IMR-90 (cell line): ENCODE measurements around the gene ACOX3. TPM values are rescaled to one million over a fixed set of nuclear protein-coding genes. Genes with fewer than 3 reads are reported as not detected.

Experiments used
- ATAC-seq: fragments of 200-7000 bp; cut with Tn5 transposase; 2 replicates; pipeline ENCODE4 v1.9.1; 2020; ENCODE audit warnings: low read depth, mild to moderate bottlenecking, moderate library complexity
- BruUV-seq: library from RNA; stranded (reverse); fragments of 400-500 nt; replicated peaks from 2 replicates; lab custom pipeline; 2021; lab: Mats Ljungman, UMichigan
- CTCF ChIA-PET: fragments of 300-600 bp; formaldehyde crosslinking; extraction: SDS; loops from one replicate; lab custom pipeline; 2021; ENCODE audit warnings: antibody characterized with exemption; lab: Yijun Ruan, JAX
- POLR2A ChIA-PET: fragments of 300-600 bp; sonication (Branson Sonifier 250); formaldehyde crosslinking; loops from one replicate; lab custom pipeline; 2022; ENCODE audit warnings: antibody characterized with exemption; ENCODE audit not compliant: unreplicated experiment; lab: Charles Lee
- DNase-seq: peaks from one replicate; pipeline ENCODE4 v3.0.0; 2013
- H2AFZ ChIP-seq: replicated peaks from 2 replicates; pipeline ENCODE3; 2013; ENCODE audit warnings: low read length, mild to moderate bottlenecking; ENCODE audit not compliant: poor library complexity
- H2AK5ac ChIP-seq: 2 replicates; pipeline ENCODE4 v1.6.1; 2013; ENCODE audit warnings: low read depth, low read length, inconsistent platforms
- H2AK9ac ChIP-seq: replicated peaks from 2 replicates; pipeline ENCODE3; 2013; ENCODE audit warnings: mild to moderate bottlenecking, low read depth, low read length, moderate library complexity; ENCODE audit not compliant: poor library complexity
- H2BK120ac ChIP-seq: 2 replicates; pipeline ENCODE4 v1.6.1; 2013; ENCODE audit warnings: low read depth, low read length, inconsistent platforms
- H2BK15ac ChIP-seq: 3 replicates; pipeline ENCODE4 v1.6.1; 2013; ENCODE audit warnings: low read depth, low read length, inconsistent platforms
- H2BK20ac ChIP-seq: 2 replicates; pipeline ENCODE4 v1.6.1; 2013; ENCODE audit warnings: low read depth, mild to moderate bottlenecking, inconsistent platforms, low read length, moderate library complexity
- H2BK5ac ChIP-seq: 2 replicates; pipeline ENCODE4 v1.6.1; 2013; ENCODE audit warnings: mild to moderate bottlenecking, low read depth, low read length, inconsistent platforms; ENCODE audit not compliant: poor library complexity, severe bottlenecking
- H3K14ac ChIP-seq: replicated peaks from 2 replicates; pipeline ENCODE4 v1.6.1; 2013; ENCODE audit warnings: low read depth, low read length, inconsistent platforms
- H3K18ac ChIP-seq: 2 replicates; pipeline ENCODE4 v1.6.1; 2013; ENCODE audit warnings: low read depth, low read length, control low read depth
- H3K23ac ChIP-seq: 2 replicates; pipeline ENCODE4 v1.6.1; 2013; ENCODE audit warnings: low read depth, low read length, inconsistent platforms
- H3K27ac ChIP-seq: 2 replicates; pipeline ENCODE4 v1.5.1; 2013; ENCODE audit warnings: mild to moderate bottlenecking, control low read depth, low read length; ENCODE audit not compliant: insufficient read depth
- H3K27me3 ChIP-seq: 2 replicates; pipeline ENCODE4 v1.6.1; 2013; ENCODE audit warnings: low read length; ENCODE audit not compliant: control insufficient read depth, insufficient read depth
- H3K36me3 ChIP-seq: 2 replicates; pipeline ENCODE4 v1.6.1; 2013; ENCODE audit warnings: low read length, mixed read lengths; ENCODE audit not compliant: control insufficient read depth, insufficient read depth
- H3K4ac ChIP-seq: 2 replicates; pipeline ENCODE4 v1.6.1; 2013; ENCODE audit warnings: low read depth, low read length, inconsistent platforms
- H3K4me1 ChIP-seq: 2 replicates; pipeline ENCODE4 v1.6.1; 2013; ENCODE audit warnings: low read length, mixed read lengths; ENCODE audit not compliant: control insufficient read depth, insufficient read depth
- H3K4me2 ChIP-seq: 2 replicates; pipeline ENCODE4 v1.6.1; 2013; ENCODE audit warnings: low read depth, mild to moderate bottlenecking, control low read depth, low read length, moderate library complexity
- H3K4me3 ChIP-seq: 2 replicates; pipeline ENCODE4 v1.5.1; 2013; ENCODE audit warnings: low read depth, mild to moderate bottlenecking, control low read depth, low read length, moderate library complexity; ENCODE audit not compliant: insufficient read depth
- H3K56ac ChIP-seq: 2 replicates; pipeline ENCODE4 v1.6.1; 2013; ENCODE audit warnings: low read length, inconsistent platforms; ENCODE audit not compliant: insufficient read depth; ENCODE audit errors: extremely low read depth
- H3K79me1 ChIP-seq, 2 experiments: 2 replicates each; pipeline ENCODE4 v1.6.1; 2013; ENCODE audit warnings: low read length in 2 of 2, inconsistent platforms in 1 of 2, low read depth in 1 of 2
- H3K9ac ChIP-seq: 2 replicates; pipeline ENCODE4 v1.6.1; 2013; ENCODE audit warnings: low read depth, low read length, control low read depth
- H3K9me1 ChIP-seq: 2 replicates; pipeline ENCODE4 v1.6.1; 2013; ENCODE audit warnings: low read length, inconsistent platforms; ENCODE audit not compliant: insufficient read depth
- H3K9me3 ChIP-seq: 2 replicates; pipeline ENCODE4 v1.6.1; 2013; ENCODE audit warnings: low read length; ENCODE audit not compliant: control insufficient read depth, insufficient read depth
- H4K20me1 ChIP-seq: 2 replicates; pipeline ENCODE4 v1.6.1; 2013; ENCODE audit warnings: low read length, inconsistent platforms; ENCODE audit not compliant: insufficient read depth
- H4K5ac ChIP-seq: 2 replicates; pipeline ENCODE4 v1.6.1; 2013; ENCODE audit warnings: mild to moderate bottlenecking, low read depth, low read length, control low read depth
- H4K8ac ChIP-seq, 2 experiments: 2 replicates each; pipeline ENCODE4 v1.6.1; 2013; ENCODE audit warnings: low read depth in 2 of 2, low read length in 2 of 2, control low read depth in 1 of 2, inconsistent platforms in 1 of 2
- H4K91ac ChIP-seq: 2 replicates; pipeline ENCODE4 v1.6.1; 2013; ENCODE audit warnings: low read depth, low read length, inconsistent platforms; ENCODE audit not compliant: insufficient read depth
- CEBPB ChIP-seq: IDR thresholded peaks from 2 replicates; pipeline ENCODE4 v1.6.1; 2012; ENCODE audit warnings: low read depth, low read length, improper control_type of control experiment
- CHD1 ChIP-seq: IDR thresholded peaks from 2 replicates; pipeline ENCODE4 v1.6.1; 2012; ENCODE audit warnings: low read depth, low read length, improper control_type of control experiment
- MAZ ChIP-seq: IDR thresholded peaks from 2 replicates; pipeline ENCODE4 v1.6.1; 2012; ENCODE audit warnings: low read depth, mild to moderate bottlenecking, low read length, improper control_type of control experiment, moderate library complexity, borderline replicate concordance
- RCOR1 ChIP-seq: IDR thresholded peaks from 2 replicates; pipeline ENCODE4 v1.6.1; 2012; ENCODE audit warnings: mild to moderate bottlenecking, low read length, improper control_type of control experiment; ENCODE audit not compliant: insufficient replicate concordance
- RFX5 ChIP-seq: IDR thresholded peaks from 2 replicates; pipeline ENCODE4 v1.8.0; 2012; ENCODE audit warnings: low read depth, mild to moderate bottlenecking, low read length, moderate library complexity
- WGBS, 2 experiments: methylation state at CpG; one replicate each; pipeline versions ENCODE4 v1.1.5 to v1.1.7; 2013; ENCODE audit warnings: missing lambda C conversion rate in 2 of 2; ENCODE audit not compliant: insufficient read length in 1 of 2; ENCODE audit errors: extremely low coverage in 2 of 2; 5-methylcytosine and 5-hydroxymethylcytosine counted together
- dilution Hi-C: fragments of 300-500 bp; cut with HindIII; formaldehyde crosslinking; loops from one replicate; pipeline ENCODE4 v1.14.3; 2018; ENCODE audit warnings: low sequenced_read_pairs; ENCODE audit not compliant: unreplicated experiment
- in situ Hi-C: fragments of 300-500 bp; cut with MboI; formaldehyde crosslinking; loops from 3 replicates; pipeline ENCODE4 v1.14.3; 2019; ENCODE audit warnings: low sequenced_read_pairs, inconsistent platforms, mixed read lengths
- intact Hi-C: fragments of 100-400 bp; cut with micrococcal nuclease; formaldehyde crosslinking; loops from 2 replicates; pipeline ENCODE4 v1.10.0; 2022
- polyA plus RNA-seq, 3 experiments: library from polyadenylated mRNA; depleted of rRNA; stranded (reverse); fragments of >200 nt; gene quantifications; 2 replicates each; pipeline ENCODE4 v1.2.3, GENCODE V29; 2012; ENCODE audit warnings: low replicate concordance in 1 of 3
- total RNA-seq: library from RNA; depleted of rRNA; stranded (reverse); fragments of >200 nt; gene quantifications from 2 replicates; pipeline ENCODE4 v1.2.3, GENCODE V29; 2012
- TF ChIP-seq, protein P1 (sequence below): conservative IDR thresholded peaks from 2 replicates; pipeline ENCODE4 v1.5.1; 2012; ENCODE audit warnings: mild to moderate bottlenecking, low read depth, low read length, improper control_type of control experiment

ACOX3 gene
- total and polyA plus RNA-seq, 2 of the 4 experiments (the other 2 are of a cell fraction) = 15.2 to 25.8 TPM

DNA sequence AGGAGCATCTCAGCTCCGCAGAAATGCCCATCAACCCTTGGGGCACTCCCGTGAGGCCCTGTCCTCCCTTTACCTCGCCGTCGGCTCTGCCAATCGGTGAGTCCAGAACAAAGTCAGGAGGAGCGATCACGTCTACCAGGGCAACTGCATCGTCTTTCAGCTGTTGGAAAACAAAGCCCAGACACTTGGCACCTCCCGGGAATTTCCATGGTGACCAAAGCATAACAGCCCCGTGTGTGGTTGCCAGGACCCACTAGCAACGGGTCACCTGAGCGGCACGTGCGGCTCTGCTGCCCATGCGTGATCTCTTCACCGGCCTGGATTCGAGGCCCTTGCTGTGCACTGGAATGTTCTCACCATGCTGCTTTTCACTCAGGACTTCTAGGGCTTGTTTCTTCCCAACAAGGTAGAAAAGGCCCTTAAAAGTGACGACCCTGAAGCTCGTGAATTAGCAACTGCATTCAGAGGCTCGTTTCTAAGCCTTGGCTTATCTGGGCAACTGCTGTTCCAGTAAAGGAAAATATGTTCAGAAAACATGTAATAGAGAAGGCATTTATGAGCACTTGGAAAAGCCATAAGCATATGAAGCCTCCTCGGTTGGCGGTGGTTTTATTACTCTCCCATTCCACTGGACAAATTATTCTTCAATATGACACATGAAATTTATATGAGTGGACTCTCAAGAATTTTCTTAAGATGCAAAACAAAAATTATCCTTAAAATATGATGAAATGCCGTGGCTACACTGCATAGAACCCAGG lies 69.5 kb downstream of the ACOX3 start:
- no peak overlapping the region for H2AFZ ChIP-seq

More for the DNA sequence above, 69.5 kb downstream of the ACOX3 start:
- Histone ChIP-seq H3K4me2 (no peak overlapping the region), H3K4ac (no peak overlapping the region), H3K27ac (no peak overlapping the region), H4K91ac (no peak overlapping the region), H2BK20ac (no peak overlapping the region), H3K9ac (no peak overlapping the region), H3K23ac (no peak overlapping the region), H4K5ac (no peak overlapping the region), H3K56ac (no peak overlapping the region), H3K27me3 (no peaks in the 10 kb centered on the region), H2AK9ac (peak overlapping the region; percentile 6), H3K14ac (no peak overlapping the region), H3K9me3 (no peaks in the 10 kb centered on the region), H4K8ac (no peak overlapping the region), H2BK120ac (no peak overlapping the region), H2AK5ac (no peak overlapping the region), H3K79me1 (no peaks in the 10 kb centered on the region), H3K36me3 (peaks cover 12% of the 10 kb centered on the region; the same call in 1 of the 2 replicates), H2BK15ac (no peak overlapping the region), H3K9me1 (no peaks in the 10 kb centered on the region), H3K4me3 (no peak overlapping the region), H4K20me1 (no peaks in the 10 kb centered on the region; the same call in 1 of the 2 replicates), H3K18ac (no peak overlapping the region), H3K4me1 (no peaks in the 10 kb centered on the region), H2BK5ac (no peak overlapping the region)
- intact Hi-C loops = loop anchor here (1.0 kb wide), 1 partner anchor 13 kb away; no protein-coding TSS in a partner anchor
- no TSS peak for BruUV-seq
- DNase-seq (no peak), ATAC-seq (no peak)
- WGBS, 2 experiments = 87% methylated on average over 15 of the region's 24 CpGs; no CpG with 5 or more reads in 1 of the 2 experiments
- dilution Hi-C loops = no loop called here
- ChIA-PET POLR2A (no interaction called here), CTCF (no interaction called here)
- in situ Hi-C loops = no loop called here
- TF ChIP-seq CHD1 (no peak), RCOR1 (no peak), MAZ (no peak), RFX5 (no peak), CEBPB (no peak)
- TF ChIP-seq, protein P1, sequence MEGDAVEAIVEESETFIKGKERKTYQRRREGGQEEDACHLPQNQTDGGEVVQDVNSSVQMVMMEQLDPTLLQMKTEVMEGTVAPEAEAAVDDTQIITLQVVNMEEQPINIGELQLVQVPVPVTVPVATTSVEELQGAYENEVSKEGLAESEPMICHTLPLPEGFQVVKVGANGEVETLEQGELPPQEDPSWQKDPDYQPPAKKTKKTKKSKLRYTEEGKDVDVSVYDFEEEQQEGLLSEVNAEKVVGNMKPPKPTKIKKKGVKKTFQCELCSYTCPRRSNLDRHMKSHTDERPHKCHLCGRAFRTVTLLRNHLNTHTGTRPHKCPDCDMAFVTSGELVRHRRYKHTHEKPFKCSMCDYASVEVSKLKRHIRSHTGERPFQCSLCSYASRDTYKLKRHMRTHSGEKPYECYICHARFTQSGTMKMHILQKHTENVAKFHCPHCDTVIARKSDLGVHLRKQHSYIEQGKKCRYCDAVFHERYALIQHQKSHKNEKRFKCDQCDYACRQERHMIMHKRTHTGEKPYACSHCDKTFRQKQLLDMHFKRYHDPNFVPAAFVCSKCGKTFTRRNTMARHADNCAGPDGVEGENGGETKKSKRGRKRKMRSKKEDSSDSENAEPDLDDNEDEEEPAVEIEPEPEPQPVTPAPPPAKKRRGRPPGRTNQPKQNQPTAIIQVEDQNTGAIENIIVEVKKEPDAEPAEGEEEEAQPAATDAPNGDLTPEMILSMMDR = no peak
